HPDE6-E6E7 (cell line): ENCODE measurements around the gene ZNF74.
"Not testable (repeated sequence)": the region's sequence is repeated elsewhere in the genome, so short reads cannot be mapped to it uniquely, and the experiment has no call there.

ENCODE experiments used
- DNase-seq: peaks from one replicate; pipeline ENCODE4 v3.0.0; 2011; ENCODE audit warnings: missing footprints; ENCODE audit errors: extremely low spot score

The ZNF74 gene

GRCh38 chr22:20446383-20446970 is 52.5 kb downstream of the ZNF74 start:
- DNase-seq: no peak

- no peak for DNase-seq
Observed at GRCh38 chr22:20448630-20449029, 54.7 kb downstream of the ZNF74 start.

- DNase-seq: no peak
Observed at GRCh38 chr22:20449819-20450550, 56.0 kb downstream of the ZNF74 start.

GRCh38 chr22:20450551-20450906 is 56.6 kb downstream of the ZNF74 start:
- DNase-seq: no peak

GRCh38 chr22:20451129-20451778 is 57.3 kb downstream of the ZNF74 start:
- DNase-seq: not testable (repeated sequence)

GRCh38 chr22:20451920-20452319 is 58.0 kb downstream of the ZNF74 start:
- DNase-seq: no peak

- DNase-seq: no peak
Observed at GRCh38 chr22:20453222-20453621, 59.3 kb downstream of the ZNF74 start.

GRCh38 chr22:20455709-20456063 is 61.7 kb downstream of the ZNF74 start:
- DNase-seq: no peak

GRCh38 chr22:20456064-20456721 is 62.2 kb downstream of the ZNF74 start:
- DNase-seq: peak; percentile 75

GRCh38 chr22:20456722-20457076 is 62.7 kb downstream of the ZNF74 start:
- DNase-seq: no peak

- DNase-seq: no peak
Observed at GRCh38 chr22:20457506-20458240, 63.7 kb downstream of the ZNF74 start.
